HG02885 (cell line): ENCODE data around the gene OSBPL10.

ENCODE experiments used
- ATAC-seq: cut with Tn5 transposase; IDR thresholded peaks from one replicate; pipeline ENCODE4 v1.9.1; 2021; ENCODE audit warnings: mild to moderate bottlenecking; ENCODE audit not compliant: unreplicated experiment, poor library complexity

Gene OSBPL10

GRCh38 chr3:31896648-31897433 is 84.2 kb downstream of the OSBPL10 start:
- ATAC-seq, result no peak

- no peak for ATAC-seq
Measured at GRCh38 chr3:31896026-31896425, 85.0 kb downstream of the OSBPL10 start.

GRCh38 chr3:31895471-31895870 is 85.6 kb downstream of the OSBPL10 start:
- ATAC-seq, result no peak

GRCh38 chr3:31892916-31893573 is 88.0 kb downstream of the OSBPL10 start:
- ATAC-seq, result no peak

- no peak for ATAC-seq
Measured at GRCh38 chr3:31892500-31892899, 88.6 kb downstream of the OSBPL10 start.

GRCh38 chr3:31891876-31892455 is 89.1 kb downstream of the OSBPL10 start:
- no peak for ATAC-seq

GRCh38 chr3:31890742-31891469 is 90.2 kb downstream of the OSBPL10 start:
- no peak for ATAC-seq

- ATAC-seq, result no peak
Measured at GRCh38 chr3:31890007-31890406, 91.1 kb downstream of the OSBPL10 start.

- no peak for ATAC-seq
Measured at GRCh38 chr3:31885235-31885634, 95.8 kb downstream of the OSBPL10 start.

GRCh38 chr3:31884251-31884650 is 96.8 kb downstream of the OSBPL10 start:
- ATAC-seq, result no peak

- no peak for ATAC-seq
Measured at GRCh38 chr3:31882895-31883294, 98.2 kb downstream of the OSBPL10 start.

GRCh38 chr3:31882431-31882830 is 98.6 kb downstream of the OSBPL10 start:
- ATAC-seq, result no peak

GRCh38 chr3:31880482-31881078 is 100.5 kb downstream of the OSBPL10 start:
- no peak for ATAC-seq

GRCh38 chr3:31880020-31880419 is 101.0 kb downstream of the OSBPL10 start:
- ATAC-seq, result no peak

- no peak for ATAC-seq
Measured at GRCh38 chr3:31879365-31879764, 101.7 kb downstream of the OSBPL10 start.

- ATAC-seq, result no peak
Measured at GRCh38 chr3:31878231-31878838, 102.7 kb downstream of the OSBPL10 start.

GRCh38 chr3:31876331-31876730 is 104.7 kb downstream of the OSBPL10 start:
- no peak for ATAC-seq

- ATAC-seq, result no peak
Measured at GRCh38 chr3:31875437-31875836, 105.6 kb downstream of the OSBPL10 start.

GRCh38 chr3:31873254-31873820 is 107.7 kb downstream of the OSBPL10 start:
- no peak for ATAC-seq
